ENCODE measurements around the gene RAE1. TPM values are rescaled to one million over a fixed set of nuclear protein-coding genes. Genes with fewer than 3 reads are reported as not detected.

Gene RAE1
- total and polyA plus RNA-seq, 2 of the 4 experiments (the other 2 are of a cell fraction) = 32.8 to 80.5 TPM

GRCh38 chr20:57398901-57399535 is 48.0 kb downstream of the RAE1 start:
- H3K27me3 ChIP-seq (ENCODE audit: control insufficient read depth, insufficient read depth, low read length) = no peaks in the 10 kb centered on the region
- H3K56ac ChIP-seq (ENCODE audit: extremely low read depth, insufficient read depth, low read length) = no peak overlapping the region
- H4K5ac ChIP-seq (ENCODE audit: low read depth, low read length) = no peak overlapping the region
- BruUV-seq (replicated peaks) = no TSS peak
- no peak overlapping the region for H2BK15ac ChIP-seq (ENCODE audit: low read depth, low read length)
- no peak overlapping the region for H4K8ac ChIP-seq (ENCODE audit: low read depth in 2 of 2, low read length in 2 of 2)
- CTCF ChIA-PET = no interaction called here
- H3K36me3 ChIP-seq (ENCODE audit: control insufficient read depth, insufficient read depth, low read length) = peaks cover 29% of the 10 kb centered on the region
- in situ Hi-C loops (cut with MboI; ENCODE audit: low sequenced_read_pairs) = loop anchor here (25.0 kb wide), 1 partner anchor 1638 kb away; the partner anchor contains the start of genes ATP5F1E and PRELID3B
- H2AK9ac ChIP-seq (replicated peaks; ENCODE audit: low read depth, low read length, poor library complexity) = peak overlapping the region; percentile 17
- H4K20me1 ChIP-seq (ENCODE audit: insufficient read depth, low read length) = no peaks in the 10 kb centered on the region; the same call in 1 of the 2 replicates
- H3K18ac ChIP-seq (ENCODE audit: low read depth, low read length) = no peak overlapping the region
- H2BK5ac ChIP-seq (ENCODE audit: low read depth, low read length, poor library complexity, severe bottlenecking) = no peak overlapping the region
- no peak overlapping the region for H4K91ac ChIP-seq (ENCODE audit: insufficient read depth, low read depth, low read length)
- peaks cover 0 to 3% of the 10 kb centered on the region in 2 experiments; a peak in 1 of 4 replicates for H3K79me1 ChIP-seq (ENCODE audit: low read depth in 1 of 2, low read length in 2 of 2)
- POLR2A ChIA-PET (ENCODE audit: unreplicated experiment) = no interaction called here
- H2BK20ac ChIP-seq (ENCODE audit: low read depth, low read length) = no peak overlapping the region
- H3K4me3 ChIP-seq (ENCODE audit: insufficient read depth, low read depth, low read length) = no peak overlapping the region
- no peak overlapping the region for H2BK120ac ChIP-seq (ENCODE audit: low read depth, low read length)
- intact Hi-C loops (cut with micrococcal nuclease) = no loop called here
- dilution Hi-C loops (cut with HindIII; ENCODE audit: low sequenced_read_pairs, unreplicated experiment) = no loop called here
- no peak for DNase-seq
- H3K9me1 ChIP-seq (ENCODE audit: insufficient read depth, low read length) = no peaks in the 10 kb centered on the region
- no peak overlapping the region for H3K27ac ChIP-seq (ENCODE audit: insufficient read depth, low read length)
- no peak overlapping the region for H3K4ac ChIP-seq (ENCODE audit: low read depth, low read length)
- H3K9ac ChIP-seq (ENCODE audit: low read depth, low read length) = no peak overlapping the region
- H3K4me2 ChIP-seq (ENCODE audit: low read depth, low read length) = no peak overlapping the region
- peak; percentile 22 for ATAC-seq (ENCODE audit: low read depth)
- no peak overlapping the region for H2AFZ ChIP-seq (replicated peaks; ENCODE audit: low read length, poor library complexity)
- WGBS, 2 experiments (ENCODE audit: extremely low coverage in 2 of 2, insufficient read length in 1 of 2) = 58% methylated on average over 5 of the region's 13 CpGs; no CpG with 5 or more reads in 1 of the 2 experiments
- no peak overlapping the region for H3K23ac ChIP-seq (ENCODE audit: low read depth, low read length)
- no peak overlapping the region for H3K14ac ChIP-seq (replicated peaks; ENCODE audit: low read depth, low read length)
- TF ChIP-seq RCOR1 (IDR thresholded peaks at IDR 0.05; ENCODE audit: insufficient replicate concordance, low read length) (no peak), MAFK (IDR thresholded peaks at IDR 0.05; ENCODE audit: low read depth, low read length) (no peak), MXI1 (IDR thresholded peaks at IDR 0.05; ENCODE audit: borderline replicate concordance, low read depth, low read length) (no peak), BHLHE40 (IDR thresholded peaks at IDR 0.05; ENCODE audit: low read depth, low read length) (no peak), POLR2A (IDR thresholded peaks at IDR 0.05; ENCODE audit: low read depth, low read length) (no peak), NFE2L2 (IDR thresholded peaks at IDR 0.05; ENCODE audit: low read depth, low read length) (no peak), RFX5 (IDR thresholded peaks at IDR 0.05; ENCODE audit: low read depth, low read length) (no peak), RAD21 (IDR thresholded peaks at IDR 0.05; ENCODE audit: low read length) (no peak), FOS (IDR thresholded peaks at IDR 0.05; ENCODE audit: low read depth, low read length) (no peak), SMC3 (IDR thresholded peaks at IDR 0.05; ENCODE audit: low read depth, low read length) (no peak), MAZ (IDR thresholded peaks at IDR 0.05; ENCODE audit: borderline replicate concordance, low read depth, low read length) (no peak), CEBPB (IDR thresholded peaks at IDR 0.05; ENCODE audit: low read depth, low read length) (no peak), CHD1 (IDR thresholded peaks at IDR 0.05; ENCODE audit: low read depth, low read length) (no peak)
- TF ChIP-seq, protein P1, sequence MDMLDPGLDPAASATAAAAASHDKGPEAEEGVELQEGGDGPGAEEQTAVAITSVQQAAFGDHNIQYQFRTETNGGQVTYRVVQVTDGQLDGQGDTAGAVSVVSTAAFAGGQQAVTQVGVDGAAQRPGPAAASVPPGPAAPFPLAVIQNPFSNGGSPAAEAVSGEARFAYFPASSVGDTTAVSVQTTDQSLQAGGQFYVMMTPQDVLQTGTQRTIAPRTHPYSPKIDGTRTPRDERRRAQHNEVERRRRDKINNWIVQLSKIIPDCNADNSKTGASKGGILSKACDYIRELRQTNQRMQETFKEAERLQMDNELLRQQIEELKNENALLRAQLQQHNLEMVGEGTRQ (IDR thresholded peaks at IDR 0.05; ENCODE audit: low read depth, low read length) = no peak
- TF ChIP-seq, protein P2, sequence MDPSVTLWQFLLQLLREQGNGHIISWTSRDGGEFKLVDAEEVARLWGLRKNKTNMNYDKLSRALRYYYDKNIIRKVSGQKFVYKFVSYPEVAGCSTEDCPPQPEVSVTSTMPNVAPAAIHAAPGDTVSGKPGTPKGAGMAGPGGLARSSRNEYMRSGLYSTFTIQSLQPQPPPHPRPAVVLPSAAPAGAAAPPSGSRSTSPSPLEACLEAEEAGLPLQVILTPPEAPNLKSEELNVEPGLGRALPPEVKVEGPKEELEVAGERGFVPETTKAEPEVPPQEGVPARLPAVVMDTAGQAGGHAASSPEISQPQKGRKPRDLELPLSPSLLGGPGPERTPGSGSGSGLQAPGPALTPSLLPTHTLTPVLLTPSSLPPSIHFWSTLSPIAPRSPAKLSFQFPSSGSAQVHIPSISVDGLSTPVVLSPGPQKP (IDR thresholded peaks at IDR 0.05; ENCODE audit: borderline replicate concordance, low read depth, low read length) = no peak
- TF ChIP-seq, protein P3, sequence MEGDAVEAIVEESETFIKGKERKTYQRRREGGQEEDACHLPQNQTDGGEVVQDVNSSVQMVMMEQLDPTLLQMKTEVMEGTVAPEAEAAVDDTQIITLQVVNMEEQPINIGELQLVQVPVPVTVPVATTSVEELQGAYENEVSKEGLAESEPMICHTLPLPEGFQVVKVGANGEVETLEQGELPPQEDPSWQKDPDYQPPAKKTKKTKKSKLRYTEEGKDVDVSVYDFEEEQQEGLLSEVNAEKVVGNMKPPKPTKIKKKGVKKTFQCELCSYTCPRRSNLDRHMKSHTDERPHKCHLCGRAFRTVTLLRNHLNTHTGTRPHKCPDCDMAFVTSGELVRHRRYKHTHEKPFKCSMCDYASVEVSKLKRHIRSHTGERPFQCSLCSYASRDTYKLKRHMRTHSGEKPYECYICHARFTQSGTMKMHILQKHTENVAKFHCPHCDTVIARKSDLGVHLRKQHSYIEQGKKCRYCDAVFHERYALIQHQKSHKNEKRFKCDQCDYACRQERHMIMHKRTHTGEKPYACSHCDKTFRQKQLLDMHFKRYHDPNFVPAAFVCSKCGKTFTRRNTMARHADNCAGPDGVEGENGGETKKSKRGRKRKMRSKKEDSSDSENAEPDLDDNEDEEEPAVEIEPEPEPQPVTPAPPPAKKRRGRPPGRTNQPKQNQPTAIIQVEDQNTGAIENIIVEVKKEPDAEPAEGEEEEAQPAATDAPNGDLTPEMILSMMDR (conservative IDR thresholded peaks at IDR 0.05; ENCODE audit: low read depth, low read length) = no peak
- no peaks in the 10 kb centered on the region for H3K9me3 ChIP-seq (ENCODE audit: control insufficient read depth, insufficient read depth, low read length)
- H3K4me1 ChIP-seq (ENCODE audit: control insufficient read depth, insufficient read depth, low read length) = peaks cover 6% of the 10 kb centered on the region; the same call in 1 of the 2 replicates
- no peak overlapping the region for H2AK5ac ChIP-seq (ENCODE audit: low read depth, low read length)

Data from IMR-90 (cell line).